Activated naive CD4-positive, alpha-beta T cell treated with anti-CD3 and anti-CD28 coated beads for 36 hours (primary cell): ENCODE data around the gene DYNC1LI1. TPM values are rescaled to one million over a fixed set of nuclear protein-coding genes. Genes with fewer than 3 reads are reported as not detected.

Source experiments
- CTCF ChIA-PET: fragments of 350-600 bp; sonication (Branson Sonifier 250); formaldehyde crosslinking; loops from one replicate; lab custom pipeline; 2021; ENCODE audit warnings: antibody characterized with exemption; lab: Charles Lee
- DNase-seq: peaks from one replicate; pipeline ENCODE4 v3.0.0-alpha.2; 2020
- H3K27ac Mint-ChIP-seq: one replicate; pipeline ENCODE4 v1.8.0; 2021; ENCODE audit warnings: mild to moderate bottlenecking, mixed read lengths
- H3K27me3 Mint-ChIP-seq: one replicate; pipeline ENCODE4 v1.8.0; 2021; ENCODE audit warnings: low read depth, mixed read lengths
- H3K36me3 Mint-ChIP-seq: one replicate; pipeline ENCODE4 v1.8.0; 2021; ENCODE audit warnings: low read depth, mixed read lengths
- H3K4me1 Mint-ChIP-seq: one replicate; pipeline ENCODE4 v1.8.0; 2021; ENCODE audit warnings: low read depth, mixed read lengths
- H3K4me3 Mint-ChIP-seq: one replicate; pipeline ENCODE4 v1.8.0; 2021; ENCODE audit warnings: mild to moderate bottlenecking, moderate library complexity, mixed read lengths
- H3K9me3 Mint-ChIP-seq: one replicate; pipeline ENCODE4 v1.8.0; 2021; ENCODE audit warnings: mixed read lengths
- intact Hi-C: fragments of 100-400 bp; cut with micrococcal nuclease; formaldehyde crosslinking; loops from one replicate; pipeline ENCODE4 v1.15.1; 2023
- total RNA-seq, 2 experiments: library from RNA; stranded (reverse); gene quantifications; one replicate each; pipeline ENCODE4 v1.2.3, GENCODE V29; 2021

DYNC1LI1 gene
- total RNA-seq, result 10 to 100 TPM; 29.8 to 33.1 TPM

GRCh38 chr3:32570421-32571191, at the start of gene DYNC1LI1:
Gene DYNC1LI1, minus strand, starts transcription at chr3:32570858. Its CDS starts 88 bp downstream, at chr3:32570770.
- no peaks in the 10 kb centered on the region for H3K27me3 Mint-ChIP-seq
- peaks cover 6% of the 10 kb centered on the region for H3K36me3 Mint-ChIP-seq
- peaks cover 19% of the 10 kb centered on the region for H3K4me1 Mint-ChIP-seq
- no peaks in the 10 kb centered on the region for H3K9me3 Mint-ChIP-seq
- peak; percentile 94 for DNase-seq
- CTCF ChIA-PET, result interaction anchor here (0.7 kb wide), 1 partner anchor 110 kb away, joined by 4 read pairs; no protein-coding TSS in a partner anchor
- intact Hi-C loops, result loop anchor here (1.0 to 5.0 kb wide), 8 partner anchors 60 to 870 kb away; partner anchors contain the start of genes CMTM6, CMTM8, CNOT10 and CRTAP
- H3K4me3 Mint-ChIP-seq, result peak within 1 kb of the TSS; percentile 88
- H3K27ac Mint-ChIP-seq, result peak within 1 kb of the TSS; percentile 88

DNA sequence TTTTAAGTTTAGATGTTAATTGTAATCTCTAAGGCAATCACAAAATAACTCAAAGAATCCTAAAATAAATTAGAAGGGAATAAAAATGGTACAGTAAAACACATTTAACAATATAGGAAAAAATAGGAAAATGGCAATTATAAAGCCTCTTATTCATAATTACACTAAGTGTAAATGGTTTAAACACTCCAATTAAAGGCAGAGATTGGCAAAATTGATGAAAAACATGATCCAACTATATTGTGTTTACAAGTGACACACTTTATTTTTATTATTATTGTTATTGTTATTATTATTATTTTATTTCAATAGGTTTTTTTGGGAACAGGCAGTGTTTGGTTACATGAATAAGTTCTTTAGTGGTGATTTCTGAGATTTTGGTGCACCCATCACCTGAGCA, 48.7 kb upstream of the DYNC1LI1 start:
- peaks cover 8% of the 10 kb centered on the region for H3K9me3 Mint-ChIP-seq
- DNase-seq, result no peak
- H3K4me3 Mint-ChIP-seq, result no peak overlapping the region
- no peaks in the 10 kb centered on the region for H3K4me1 Mint-ChIP-seq
- no peaks in the 10 kb centered on the region for H3K27me3 Mint-ChIP-seq
- no peaks in the 10 kb centered on the region for H3K36me3 Mint-ChIP-seq
- H3K27ac Mint-ChIP-seq, result no peak overlapping the region
- intact Hi-C loops, result no loop called here
- CTCF ChIA-PET, result no interaction called here

- H3K4me3 Mint-ChIP-seq, result no peak overlapping the region
- no peaks in the 10 kb centered on the region for H3K36me3 Mint-ChIP-seq
- intact Hi-C loops, result no loop called here
- peaks cover 2% of the 10 kb centered on the region for H3K27me3 Mint-ChIP-seq
- no peak overlapping the region for H3K27ac Mint-ChIP-seq
- no peaks in the 10 kb centered on the region for H3K4me1 Mint-ChIP-seq
- CTCF ChIA-PET, result interaction anchor here (0.9 kb wide), 1 partner anchor 47 kb away, joined by 3 read pairs; no protein-coding TSS in a partner anchor
- no peak for DNase-seq
- H3K9me3 Mint-ChIP-seq, result peaks cover 8% of the 10 kb centered on the region
These were observed 45.8 kb upstream of the DYNC1LI1 start for GRCh38 chr3:32616267-32616962.

DNA sequence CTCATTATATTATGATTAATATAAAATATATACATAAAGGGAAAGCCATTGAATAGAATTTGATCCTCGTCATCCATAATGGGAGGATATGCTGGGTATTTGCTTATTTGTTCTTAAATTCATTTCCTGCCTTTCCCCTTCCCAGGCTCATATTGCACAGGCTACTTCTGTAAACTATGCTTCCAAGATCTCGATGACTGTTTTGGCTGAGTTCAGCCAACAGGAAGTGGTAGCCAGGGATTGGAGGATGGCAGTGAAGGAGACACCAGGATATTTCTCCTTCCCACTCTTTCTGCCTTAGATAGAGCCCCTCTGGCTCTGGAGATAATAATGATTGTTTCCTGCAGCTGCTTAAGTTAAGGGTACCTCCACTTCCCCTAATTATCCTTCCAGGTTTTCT, 44.3 kb upstream of the DYNC1LI1 start:
- Mint-ChIP-seq H3K9me3 (peaks cover 6% of the 10 kb centered on the region), H3K4me1 (no peaks in the 10 kb centered on the region), H3K4me3 (no peak overlapping the region), H3K27ac (no peak overlapping the region), H3K36me3 (no peaks in the 10 kb centered on the region), H3K27me3 (peaks cover 2% of the 10 kb centered on the region)
- DNase-seq, result no peak
- CTCF ChIA-PET, result no interaction called here
- intact Hi-C loops, result no loop called here

- Mint-ChIP-seq H3K27ac (no peak overlapping the region), H3K27me3 (peaks cover 2% of the 10 kb centered on the region), H3K36me3 (no peaks in the 10 kb centered on the region), H3K4me3 (no peak overlapping the region), H3K4me1 (no peaks in the 10 kb centered on the region), H3K9me3 (no peaks in the 10 kb centered on the region)
- CTCF ChIA-PET, result interaction anchor here (0.6 kb wide), 1 partner anchor 102 kb away, joined by 3 read pairs; no protein-coding TSS in a partner anchor
- intact Hi-C loops, result no loop called here
- no peak for DNase-seq
These were observed 42.5 kb upstream of the DYNC1LI1 start for GRCh38 chr3:32613183-32613582.

DNA sequence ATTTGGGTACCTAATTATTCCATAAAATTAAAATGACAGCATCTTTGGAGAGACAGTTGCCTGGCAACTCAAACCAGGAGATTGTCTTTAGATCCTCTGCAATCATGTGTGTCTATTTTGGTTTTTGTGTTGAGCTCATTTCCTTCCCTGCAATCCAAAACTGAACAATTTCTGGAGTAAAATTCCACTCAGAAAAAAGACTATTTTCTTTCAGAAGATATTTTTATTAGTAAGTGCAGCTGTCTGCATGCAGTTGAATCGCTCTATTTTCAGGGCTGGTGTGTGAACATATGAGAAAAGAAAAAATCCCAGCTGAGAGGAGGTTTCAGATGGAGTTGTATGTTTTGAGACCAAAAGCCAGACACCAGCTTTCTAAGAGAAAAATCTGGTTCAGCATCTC, 41.9 kb upstream of the DYNC1LI1 start:
- no peak overlapping the region for H3K27ac Mint-ChIP-seq
- H3K36me3 Mint-ChIP-seq, result no peaks in the 10 kb centered on the region
- no peaks in the 10 kb centered on the region for H3K4me1 Mint-ChIP-seq
- H3K27me3 Mint-ChIP-seq, result peaks cover 2% of the 10 kb centered on the region
- H3K4me3 Mint-ChIP-seq, result no peak overlapping the region
- DNase-seq, result no peak
- CTCF ChIA-PET, result no interaction called here
- intact Hi-C loops, result no loop called here
- H3K9me3 Mint-ChIP-seq, result no peaks in the 10 kb centered on the region

GRCh38 chr3:32607522-32607921, 36.9 kb upstream of the DYNC1LI1 start:
- Mint-ChIP-seq H3K27ac (no peak overlapping the region), H3K4me3 (no peak overlapping the region), H3K27me3 (no peaks in the 10 kb centered on the region), H3K4me1 (no peaks in the 10 kb centered on the region), H3K36me3 (no peaks in the 10 kb centered on the region), H3K9me3 (no peaks in the 10 kb centered on the region)
- DNase-seq, result no peak
- intact Hi-C loops, result no loop called here
- CTCF ChIA-PET, result no interaction called here

- H3K4me3 Mint-ChIP-seq, result no peak overlapping the region
- DNase-seq, result no peak
- CTCF ChIA-PET, result no interaction called here
- H3K9me3 Mint-ChIP-seq, result no peaks in the 10 kb centered on the region
- intact Hi-C loops, result no loop called here
- no peaks in the 10 kb centered on the region for H3K27me3 Mint-ChIP-seq
- H3K27ac Mint-ChIP-seq, result no peak overlapping the region
- H3K4me1 Mint-ChIP-seq, result no peaks in the 10 kb centered on the region
- no peaks in the 10 kb centered on the region for H3K36me3 Mint-ChIP-seq
These were observed 36.3 kb upstream of the DYNC1LI1 start for GRCh38 chr3:32606960-32607359.

DNA sequence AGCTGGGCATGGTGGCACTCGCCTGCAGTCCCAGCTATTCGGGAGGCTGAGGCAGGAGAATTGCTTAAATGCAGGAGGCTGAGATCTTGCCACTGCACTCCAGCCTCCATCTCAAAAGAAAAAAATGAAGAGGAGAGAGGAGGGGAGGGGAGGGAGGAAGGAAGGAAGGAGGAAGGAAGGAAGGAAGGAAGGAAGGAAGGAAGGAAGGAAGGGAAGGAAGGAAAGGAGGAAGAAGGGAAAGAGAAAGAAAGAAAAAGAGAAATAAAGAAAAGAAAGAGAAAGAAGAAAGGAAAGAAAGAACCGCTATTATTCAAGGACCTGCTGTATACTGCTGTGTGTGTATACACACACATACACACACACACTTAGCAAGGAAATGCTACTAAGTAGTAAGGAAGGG, 35.6 kb upstream of the DYNC1LI1 start:
- CTCF ChIA-PET, result interaction anchor here (0.7 kb wide), 1 partner anchor 612 kb away, joined by 5 read pairs; no protein-coding TSS in a partner anchor
- no peaks in the 10 kb centered on the region for H3K4me1 Mint-ChIP-seq
- intact Hi-C loops, result no loop called here
- no peaks in the 10 kb centered on the region for H3K9me3 Mint-ChIP-seq
- H3K27me3 Mint-ChIP-seq, result no peaks in the 10 kb centered on the region
- DNase-seq, result no peak
- H3K36me3 Mint-ChIP-seq, result no peaks in the 10 kb centered on the region
- no peak overlapping the region for H3K4me3 Mint-ChIP-seq
- H3K27ac Mint-ChIP-seq, result no peak overlapping the region

DNA sequence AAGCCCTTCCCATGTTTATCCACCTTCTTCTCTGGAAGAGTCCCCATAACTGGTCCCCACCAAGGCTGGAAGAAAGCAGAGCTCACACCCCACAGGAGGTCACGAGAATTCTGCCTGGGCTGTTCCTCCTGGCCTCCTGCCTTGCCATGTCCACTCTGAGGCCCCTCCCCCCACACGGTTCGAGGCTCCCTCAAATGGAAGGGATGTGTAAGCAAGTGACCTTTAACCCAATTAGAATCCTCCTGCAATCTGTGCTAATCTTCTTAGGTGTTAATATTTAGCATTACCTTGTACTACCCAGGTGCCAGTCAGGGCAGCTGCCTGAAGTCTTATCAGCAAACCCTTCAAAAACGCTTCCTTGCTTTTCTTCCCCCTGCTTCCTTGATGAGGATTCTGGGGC, 32.4 kb upstream of the DYNC1LI1 start:
- Mint-ChIP-seq H3K27ac (no peak overlapping the region), H3K4me3 (no peak overlapping the region), H3K9me3 (no peaks in the 10 kb centered on the region), H3K36me3 (no peaks in the 10 kb centered on the region), H3K4me1 (no peaks in the 10 kb centered on the region), H3K27me3 (peaks cover 7% of the 10 kb centered on the region)
- intact Hi-C loops, result no loop called here
- CTCF ChIA-PET, result no interaction called here
- no peak for DNase-seq

GRCh38 chr3:32602206-32602605, 31.5 kb upstream of the DYNC1LI1 start:
- no peak overlapping the region for H3K27ac Mint-ChIP-seq
- H3K27me3 Mint-ChIP-seq, result peaks cover 7% of the 10 kb centered on the region
- H3K4me3 Mint-ChIP-seq, result no peak overlapping the region
- CTCF ChIA-PET, result no interaction called here
- no peaks in the 10 kb centered on the region for H3K4me1 Mint-ChIP-seq
- intact Hi-C loops, result no loop called here
- DNase-seq, result no peak
- H3K9me3 Mint-ChIP-seq, result no peaks in the 10 kb centered on the region
- H3K36me3 Mint-ChIP-seq, result no peaks in the 10 kb centered on the region

DNA sequence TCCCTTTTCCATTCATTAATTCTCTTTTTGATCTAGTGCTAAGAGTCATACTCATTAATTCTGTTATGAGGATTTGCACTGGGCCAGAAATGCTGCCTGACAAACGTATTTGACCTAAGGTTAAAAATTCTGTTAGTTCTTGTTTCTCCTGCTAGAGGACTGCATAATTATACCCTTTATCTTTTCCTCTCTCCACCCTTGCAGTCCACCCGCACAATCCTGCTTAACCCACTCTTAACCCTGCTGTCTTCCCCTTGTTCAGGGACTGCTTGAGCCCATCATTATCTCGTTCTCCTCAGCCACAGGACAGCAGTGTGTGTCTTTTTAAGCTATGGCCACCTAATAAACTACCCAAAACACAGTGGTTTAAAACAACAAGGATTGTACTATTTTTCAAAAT, 31.1 kb upstream of the DYNC1LI1 start:
- no peaks in the 10 kb centered on the region for H3K36me3 Mint-ChIP-seq
- DNase-seq, result no peak
- intact Hi-C loops, result no loop called here
- H3K27me3 Mint-ChIP-seq, result peaks cover 7% of the 10 kb centered on the region
- no peaks in the 10 kb centered on the region for H3K4me1 Mint-ChIP-seq
- no peak overlapping the region for H3K27ac Mint-ChIP-seq
- H3K9me3 Mint-ChIP-seq, result no peaks in the 10 kb centered on the region
- H3K4me3 Mint-ChIP-seq, result no peak overlapping the region
- CTCF ChIA-PET, result no interaction called here
